Mesenchymal stem cell (in vitro differentiated cells and primary cell): ENCODE data around the gene PDE1A.

Experiments
- DNase-seq: peaks from one replicate; pipeline ENCODE4 v3.0.0-alpha.2; 2013
- H2AFZ ChIP-seq: one replicate; pipeline ENCODE4 v1.6.1; 2013; ENCODE audit warnings: low read depth, mild to moderate bottlenecking, control low read depth, inconsistent platforms, low read length, moderate library complexity
- H2AK5ac ChIP-seq: 2 replicates; pipeline ENCODE4 v1.6.1; 2013; ENCODE audit warnings: low read length, moderate library complexity, mild to moderate bottlenecking, inconsistent platforms; ENCODE audit not compliant: severe bottlenecking
- H2BK120ac ChIP-seq: one replicate; pipeline ENCODE4 v1.6.1; 2013; ENCODE audit warnings: low read depth, mild to moderate bottlenecking, inconsistent platforms, low read length, moderate library complexity
- H2BK12ac ChIP-seq, 2 experiments: one replicate each; pipeline ENCODE4 v1.6.1; 2013; ENCODE audit warnings: inconsistent platforms in 2 of 2, low read length in 2 of 2, mild to moderate bottlenecking in 2 of 2, moderate library complexity in 2 of 2, control low read depth in 1 of 2
- H2BK15ac ChIP-seq: one replicate; pipeline ENCODE4 v1.6.1; 2013; ENCODE audit warnings: mild to moderate bottlenecking, low read depth, inconsistent platforms; ENCODE audit not compliant: poor library complexity, severe bottlenecking
- H2BK5ac ChIP-seq: 2 replicates; pipeline ENCODE4 v1.6.1; 2013; ENCODE audit warnings: low read depth, mild to moderate bottlenecking, low read length, control low read depth, inconsistent platforms; ENCODE audit not compliant: poor library complexity, severe bottlenecking
- H3K14ac ChIP-seq, 2 experiments: one replicate each; pipeline ENCODE4 v1.6.1; 2013; ENCODE audit warnings: inconsistent platforms in 2 of 2, low read length in 2 of 2, control low read depth in 1 of 2, mild to moderate bottlenecking in 1 of 2, moderate library complexity in 1 of 2
- H3K18ac ChIP-seq, 2 experiments: one replicate each; pipeline ENCODE4 v1.6.1; 2013; ENCODE audit warnings: inconsistent platforms in 2 of 2, low read length in 2 of 2, control low read depth in 1 of 2, low read depth in 1 of 2, mild to moderate bottlenecking in 1 of 2
- H3K23ac ChIP-seq, 2 experiments: one replicate each; pipeline ENCODE4 v1.6.1; 2013; ENCODE audit warnings: inconsistent platforms in 2 of 2, low read length in 2 of 2, mild to moderate bottlenecking in 2 of 2, moderate library complexity in 2 of 2, control low read depth in 1 of 2
- H3K27ac ChIP-seq: 2 replicates; pipeline ENCODE4 v1.5.1; 2013; ENCODE audit warnings: mild to moderate bottlenecking, moderate library complexity, low read length, control low read depth, inconsistent platforms; ENCODE audit not compliant: poor library complexity, severe bottlenecking
- H3K27me3 ChIP-seq, 2 experiments: 2 replicates each; pipeline versions ENCODE4 v1.6.1 to v1.7.0; 2013; ENCODE audit warnings: low read length in 2 of 2, mild to moderate bottlenecking in 2 of 2, moderate library complexity in 2 of 2, control low read depth in 1 of 2, inconsistent platforms in 1 of 2; ENCODE audit not compliant: control insufficient read depth in 1 of 2, insufficient read depth in 1 of 2
- H3K36me3 ChIP-seq, 2 experiments: 2 replicates each; pipeline versions ENCODE4 v1.6.1 to v1.7.0; 2013; ENCODE audit warnings: low read length in 2 of 2, control low read depth in 1 of 2, inconsistent platforms in 1 of 2, low read depth in 1 of 2, mild to moderate bottlenecking in 1 of 2; ENCODE audit not compliant: insufficient read depth in 2 of 2, control insufficient read depth in 1 of 2
- H3K4ac ChIP-seq, 2 experiments: one replicate each; pipeline ENCODE4 v1.6.1; 2013; ENCODE audit warnings: inconsistent platforms in 2 of 2, low read length in 2 of 2, mild to moderate bottlenecking in 2 of 2, moderate library complexity in 2 of 2, control low read depth in 1 of 2, low read depth in 1 of 2
- H3K4me1 ChIP-seq: 2 replicates; pipeline ENCODE4 v1.6.1; 2013; ENCODE audit warnings: low read depth, low read length, control low read depth; ENCODE audit not compliant: control insufficient read depth, insufficient read depth
- H3K4me2 ChIP-seq: 2 replicates; pipeline ENCODE4 v1.6.1; 2013; ENCODE audit warnings: low read length, mild to moderate bottlenecking, inconsistent platforms; ENCODE audit not compliant: poor library complexity, severe bottlenecking
- H3K4me3 ChIP-seq, 2 experiments: 2 replicates each; pipeline versions ENCODE4 v1.5.1 to v1.7.0; 2013; ENCODE audit warnings: low read length in 2 of 2, mild to moderate bottlenecking in 2 of 2, control low read depth in 1 of 2, low read depth in 1 of 2; ENCODE audit not compliant: insufficient read depth in 1 of 2
- H3K79me1 ChIP-seq: replicated peaks from 2 replicates; pipeline ENCODE4 v1.6.1; 2013; ENCODE audit warnings: mild to moderate bottlenecking, control low read depth, low read length, inconsistent platforms; ENCODE audit not compliant: poor library complexity, severe bottlenecking
- H3K9ac ChIP-seq: 2 replicates; pipeline ENCODE4 v1.7.0; 2013; ENCODE audit warnings: mild to moderate bottlenecking, low read length, moderate library complexity
- H3K9me3 ChIP-seq: 2 replicates; pipeline ENCODE4 v1.7.0; 2013; ENCODE audit warnings: mild to moderate bottlenecking, low read length; ENCODE audit not compliant: control insufficient read depth
- H4K8ac ChIP-seq: one replicate; pipeline ENCODE4 v1.6.1; 2013; ENCODE audit warnings: inconsistent platforms, mild to moderate bottlenecking, low read length, moderate library complexity
- H4K91ac ChIP-seq: one replicate; pipeline ENCODE4 v1.6.1; 2013; ENCODE audit warnings: mild to moderate bottlenecking, low read length, inconsistent platforms
- WGBS: methylation state at CpG from one replicate; pipeline ENCODE4 v1.1.7; 2013; ENCODE audit warnings: mixed read lengths; 5-methylcytosine and 5-hydroxymethylcytosine counted together

PDE1A gene

GRCh38 chr2:182436252-182436651, 9.4 kb upstream of the PDE1A start:
- Histone ChIP-seq H4K91ac (no peak overlapping the region), H3K9me3 (no peaks in the 10 kb centered on the region), H3K4ac (no peak overlapping the region), H3K27me3 (no peaks in the 10 kb centered on the region), H3K4me1 (peaks cover 1% of the 10 kb centered on the region), H2BK120ac (no peak overlapping the region), H3K4me2 (no peak overlapping the region), H4K8ac (no peak overlapping the region), H3K79me1 (no peaks in the 10 kb centered on the region), H2BK15ac (no peak overlapping the region), H3K18ac (no peak overlapping the region), H3K23ac (no peak overlapping the region), H2BK12ac (no peak overlapping the region), H2AFZ (no peak overlapping the region), H3K4me3 (no peak overlapping the region), H3K27ac (no peak overlapping the region), H3K14ac (no peak overlapping the region), H2BK5ac (no peak overlapping the region), H3K9ac (peak overlapping the region; percentile 49), H3K36me3 (no peaks in the 10 kb centered on the region), H2AK5ac (no peak overlapping the region)
- 100% methylated on average over 1 of the region's 1 CpG for WGBS
- no peak for DNase-seq

GRCh38 chr2:182435754-182436153, 8.9 kb upstream of the PDE1A start:
- peak overlapping the region in 1 of 2 experiments; percentile 3 for H3K4me3 ChIP-seq
- no peaks in the 10 kb centered on the region for H3K27me3 ChIP-seq
- H3K27ac ChIP-seq, result no peak overlapping the region
- H3K14ac ChIP-seq, result no peak overlapping the region
- H3K4me1 ChIP-seq, result peaks cover 1% of the 10 kb centered on the region
- peak; percentile 54 for DNase-seq
- H2AFZ ChIP-seq, result no peak overlapping the region
- no peak overlapping the region for H3K18ac ChIP-seq
- H4K91ac ChIP-seq, result no peak overlapping the region
- no peak overlapping the region for H2BK5ac ChIP-seq
- no peak overlapping the region for H2BK120ac ChIP-seq
- no peaks in the 10 kb centered on the region for H3K9me3 ChIP-seq
- H3K4me2 ChIP-seq, result no peak overlapping the region
- no peak overlapping the region for H2BK15ac ChIP-seq
- no peak overlapping the region for H2AK5ac ChIP-seq
- H2BK12ac ChIP-seq, result no peak overlapping the region
- no peaks in the 10 kb centered on the region for H3K36me3 ChIP-seq
- H3K4ac ChIP-seq, result no peak overlapping the region
- H3K79me1 ChIP-seq, result no peaks in the 10 kb centered on the region
- no CpG with 5 or more reads among the region's 1 CpG for WGBS
- H3K9ac ChIP-seq, result peak overlapping the region; percentile 49
- H4K8ac ChIP-seq, result no peak overlapping the region
- no peak overlapping the region for H3K23ac ChIP-seq

GRCh38 chr2:182432051-182432450, 5.2 kb upstream of the PDE1A start:
- Histone ChIP-seq H2BK12ac (no peak overlapping the region), H4K8ac (no peak overlapping the region), H3K23ac (no peak overlapping the region), H3K4ac (no peak overlapping the region), H2BK5ac (no peak overlapping the region), H3K27me3 (no peaks in the 10 kb centered on the region), H3K27ac (no peak overlapping the region), H3K36me3 (no peaks in the 10 kb centered on the region), H2BK120ac (no peak overlapping the region), H3K4me1 (peaks cover 1% of the 10 kb centered on the region), H2AK5ac (no peak overlapping the region), H4K91ac (no peak overlapping the region), H3K79me1 (no peaks in the 10 kb centered on the region), H3K9me3 (no peaks in the 10 kb centered on the region), H2AFZ (no peak overlapping the region), H3K18ac (no peak overlapping the region), H2BK15ac (no peak overlapping the region), H3K4me2 (no peak overlapping the region), H3K4me3 (no peak overlapping the region), H3K14ac (no peak overlapping the region), H3K9ac (no peak overlapping the region)
- DNase-seq, result no peak
- WGBS, result 100% methylated on average over 1 of the region's 1 CpG

- Histone ChIP-seq H3K4me1 (peaks cover 3% of the 10 kb centered on the region), H3K9me3 (no peaks in the 10 kb centered on the region), H2BK120ac (no peak overlapping the region), H3K27me3 (no peaks in the 10 kb centered on the region), H3K14ac (no peak overlapping the region), H3K27ac (no peak overlapping the region), H4K91ac (no peak overlapping the region), H3K9ac (peak overlapping the region; percentile 91), H3K23ac (no peak overlapping the region), H4K8ac (no peak overlapping the region), H3K4ac (no peak overlapping the region), H3K79me1 (no peaks in the 10 kb centered on the region), H2BK15ac (no peak overlapping the region), H3K4me2 (no peak overlapping the region), H2BK12ac (no peak overlapping the region), H3K18ac (no peak overlapping the region), H2AFZ (no peak overlapping the region), H2BK5ac (no peak overlapping the region), H3K36me3 (no peaks in the 10 kb centered on the region), H3K4me3 (no peak overlapping the region), H2AK5ac (no peak overlapping the region)
- no CpG with 5 or more reads among the region's 1 CpG for WGBS
- DNase-seq, result no peak
These were observed 1.6 kb upstream of the PDE1A start for GRCh38 chr2:182428476-182428875.
